AML-193 (cell line): ENCODE data around the gene MARF1.
"Not testable (repeated sequence)": the region's sequence is repeated elsewhere in the genome, so short reads cannot be mapped to it uniquely, and the experiment has no call there.

Experiments
- DNase-seq, 2 experiments: peaks; one replicate each; lab custom pipeline; 2025; lab: John Stamatoyannopoulos, UW

The MARF1 gene

GRCh38 chr16:15573274-15573895 lies 69.6 kb downstream of the MARF1 start:
- no peak for DNase-seq

- no peak for DNase-seq
Measured at GRCh38 chr16:15572329-15573001, 70.5 kb downstream of the MARF1 start.

GRCh38 chr16:15571557-15571956 lies 71.4 kb downstream of the MARF1 start:
- DNase-seq: no peak

- DNase-seq: not testable (repeated sequence)
Measured at GRCh38 chr16:15570666-15571065, 72.3 kb downstream of the MARF1 start.

- no peak for DNase-seq
Measured at GRCh38 chr16:15567823-15568222, 75.1 kb downstream of the MARF1 start.

- no peak for DNase-seq
Measured at GRCh38 chr16:15566095-15566494, 76.9 kb downstream of the MARF1 start.

- no peak for DNase-seq
Measured at GRCh38 chr16:15564604-15565339, 78.2 kb downstream of the MARF1 start.

- no peak for DNase-seq
Measured at GRCh38 chr16:15559176-15559575, 83.8 kb downstream of the MARF1 start.

- DNase-seq: no peak
Measured at GRCh38 chr16:15557258-15557657, 85.7 kb downstream of the MARF1 start.

GRCh38 chr16:15556130-15556529 lies 86.8 kb downstream of the MARF1 start:
- DNase-seq: no peak

GRCh38 chr16:15553313-15554088 lies 89.5 kb downstream of the MARF1 start:
- no peak for DNase-seq

- no peak for DNase-seq
Measured at GRCh38 chr16:15552507-15552906, 90.4 kb downstream of the MARF1 start.

- no peak for DNase-seq
Measured at GRCh38 chr16:15548482-15548891, 94.5 kb downstream of the MARF1 start.

- no peak for DNase-seq
Measured at GRCh38 chr16:15547768-15548096, 95.2 kb downstream of the MARF1 start.

GRCh38 chr16:15547072-15547767 lies 95.7 kb downstream of the MARF1 start:
- not testable (repeated sequence) for DNase-seq

GRCh38 chr16:15545544-15545943 lies 97.4 kb downstream of the MARF1 start:
- no peak for DNase-seq

GRCh38 chr16:15544405-15544804 lies 98.5 kb downstream of the MARF1 start:
- no peak for DNase-seq
